GM12874 (cell line): ENCODE data around the gene WDFY2.

Source experiments
- TF ChIP-seq, protein P1 (sequence below): IDR thresholded peaks from 2 replicates; pipeline ENCODE4 v1.5.1; 2011; ENCODE audit warnings: low read depth, mild to moderate bottlenecking, control low read depth, low read length, moderate library complexity; ENCODE audit not compliant: insufficient read depth

WDFY2 gene

DNA sequence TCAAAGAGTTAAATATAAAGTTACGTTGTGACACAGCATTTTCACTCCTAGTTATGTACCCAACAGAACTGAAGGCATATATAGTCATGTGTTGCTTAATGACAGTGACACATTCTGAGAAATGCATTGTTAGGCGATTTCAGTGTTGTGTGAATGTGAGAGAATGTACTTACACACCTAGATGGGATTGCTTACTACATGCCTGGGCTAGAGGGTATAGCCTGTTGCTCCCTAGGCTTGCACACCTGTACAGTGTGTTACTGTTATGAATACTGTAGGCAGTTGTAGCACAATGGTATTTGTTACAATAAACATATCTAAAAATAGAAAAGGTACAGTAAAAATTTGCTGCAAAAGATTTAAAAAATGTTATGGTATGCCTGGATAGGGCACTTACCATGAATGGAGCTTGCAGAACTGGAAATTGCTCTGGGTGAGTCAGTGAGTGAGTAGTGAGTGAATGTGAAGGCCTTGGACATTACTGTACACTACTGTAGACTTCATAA, 130.5 kb downstream of the WDFY2 start:
- TF ChIP-seq, protein P1, sequence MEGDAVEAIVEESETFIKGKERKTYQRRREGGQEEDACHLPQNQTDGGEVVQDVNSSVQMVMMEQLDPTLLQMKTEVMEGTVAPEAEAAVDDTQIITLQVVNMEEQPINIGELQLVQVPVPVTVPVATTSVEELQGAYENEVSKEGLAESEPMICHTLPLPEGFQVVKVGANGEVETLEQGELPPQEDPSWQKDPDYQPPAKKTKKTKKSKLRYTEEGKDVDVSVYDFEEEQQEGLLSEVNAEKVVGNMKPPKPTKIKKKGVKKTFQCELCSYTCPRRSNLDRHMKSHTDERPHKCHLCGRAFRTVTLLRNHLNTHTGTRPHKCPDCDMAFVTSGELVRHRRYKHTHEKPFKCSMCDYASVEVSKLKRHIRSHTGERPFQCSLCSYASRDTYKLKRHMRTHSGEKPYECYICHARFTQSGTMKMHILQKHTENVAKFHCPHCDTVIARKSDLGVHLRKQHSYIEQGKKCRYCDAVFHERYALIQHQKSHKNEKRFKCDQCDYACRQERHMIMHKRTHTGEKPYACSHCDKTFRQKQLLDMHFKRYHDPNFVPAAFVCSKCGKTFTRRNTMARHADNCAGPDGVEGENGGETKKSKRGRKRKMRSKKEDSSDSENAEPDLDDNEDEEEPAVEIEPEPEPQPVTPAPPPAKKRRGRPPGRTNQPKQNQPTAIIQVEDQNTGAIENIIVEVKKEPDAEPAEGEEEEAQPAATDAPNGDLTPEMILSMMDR: no peak

DNA sequence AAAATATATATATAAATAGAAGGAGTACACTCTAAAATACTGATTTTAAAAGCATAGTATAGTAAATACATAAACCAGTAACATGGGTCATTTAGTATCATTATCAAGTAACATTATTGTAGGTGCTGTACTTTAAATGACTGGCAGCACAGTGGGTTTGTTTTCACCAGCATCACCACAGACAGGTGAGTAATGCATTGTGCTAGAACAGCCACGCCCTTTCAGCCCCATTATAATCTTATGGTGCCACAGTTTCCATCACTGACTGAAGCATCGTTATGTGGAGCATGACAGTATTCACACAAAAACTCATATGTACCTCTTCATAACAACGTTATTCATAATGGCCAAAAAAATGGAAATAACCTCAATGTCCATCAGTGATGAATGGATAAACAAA, 131.4 kb downstream of the WDFY2 start:
- TF ChIP-seq, protein P1: no peak

DNA sequence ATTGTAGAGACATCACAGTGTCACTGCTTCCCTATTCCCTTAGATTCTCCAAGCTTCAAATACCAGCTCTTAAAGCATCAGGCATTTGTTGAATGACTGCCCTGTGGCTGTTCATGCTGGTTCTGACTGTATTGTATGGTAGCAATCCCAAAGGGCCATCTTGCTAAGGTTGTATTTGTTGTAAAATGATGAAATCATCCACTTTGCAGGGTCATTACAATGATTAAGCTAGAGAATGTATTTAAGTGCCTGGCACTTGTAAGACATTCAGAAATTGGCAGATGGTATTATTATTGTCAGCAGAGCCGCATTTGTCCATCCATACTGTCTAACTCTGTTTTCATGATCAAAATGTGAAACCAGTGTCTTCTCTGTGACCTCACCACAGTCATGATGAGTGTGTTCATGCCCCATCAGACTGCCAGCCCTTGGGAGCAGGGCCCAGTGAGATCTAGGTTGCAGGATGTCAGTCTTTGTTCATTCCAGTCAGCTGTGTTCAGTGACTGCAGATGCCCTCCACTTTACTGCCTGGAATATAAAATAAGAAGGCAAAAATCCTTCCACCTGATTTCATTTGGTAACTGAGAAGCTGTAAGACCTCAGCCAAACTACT, 133.6 kb downstream of the WDFY2 start:
- TF ChIP-seq, protein P1: no peak

DNA sequence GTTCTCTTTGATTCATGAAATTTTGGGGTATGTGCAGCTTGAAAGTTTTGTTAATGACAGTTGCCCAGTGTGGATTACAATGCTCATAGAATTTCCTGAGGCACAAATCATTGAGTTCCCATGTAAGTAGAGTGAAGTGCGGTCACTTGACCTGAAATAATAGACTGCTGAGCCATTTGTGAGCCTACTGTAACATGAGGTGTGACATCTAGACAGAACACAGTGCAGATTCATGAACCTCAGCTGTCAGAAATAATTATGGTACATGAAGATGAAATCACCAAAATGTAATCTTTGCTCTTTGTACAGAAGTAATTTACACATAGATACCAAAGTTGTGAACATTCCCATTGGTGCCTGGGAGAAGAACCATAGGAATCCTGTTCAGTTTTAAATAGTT, 135.1 kb downstream of the WDFY2 start:
- TF ChIP-seq, protein P1: no peak

DNA sequence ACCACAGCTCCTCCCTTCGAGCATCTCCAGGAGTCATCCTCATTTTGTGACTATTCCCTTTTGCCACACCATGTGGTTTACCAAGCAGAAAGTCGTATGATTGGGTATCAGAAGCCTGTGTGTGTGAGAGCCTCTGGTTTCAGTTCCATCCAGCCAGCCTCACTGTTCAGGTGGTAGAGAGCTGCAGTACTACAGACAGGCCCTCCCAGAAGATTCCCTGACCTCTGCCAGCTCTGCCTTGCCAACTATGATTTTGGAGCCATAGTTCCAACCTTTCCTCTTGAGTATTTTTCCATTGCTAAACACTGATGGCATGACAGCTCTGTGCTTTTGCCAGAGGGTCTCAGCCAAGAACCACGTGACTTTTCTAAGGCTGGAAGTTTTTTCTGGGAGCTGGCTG, 137.2 kb downstream of the WDFY2 start:
- TF ChIP-seq, protein P1: no peak

DNA sequence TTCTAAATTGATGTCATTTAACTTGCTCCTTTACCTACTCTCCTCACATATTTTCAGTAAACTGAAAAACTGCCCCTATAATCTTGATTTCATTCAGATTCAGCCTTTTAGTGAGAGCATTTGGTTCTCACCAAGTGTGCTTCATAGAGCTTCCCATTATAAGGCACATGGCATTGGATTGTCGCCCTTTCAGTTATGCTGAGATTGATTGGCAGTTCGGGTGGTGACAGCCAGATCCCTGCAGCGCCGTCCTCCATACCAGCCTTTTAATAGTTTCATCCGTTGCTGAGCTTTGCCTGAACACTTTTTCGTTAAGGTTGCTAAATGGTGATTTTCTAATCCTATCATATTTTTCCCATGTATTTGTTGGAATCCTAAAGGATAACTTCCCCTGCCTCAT, 139.3 kb downstream of the WDFY2 start:
- TF ChIP-seq, protein P1: no peak

DNA sequence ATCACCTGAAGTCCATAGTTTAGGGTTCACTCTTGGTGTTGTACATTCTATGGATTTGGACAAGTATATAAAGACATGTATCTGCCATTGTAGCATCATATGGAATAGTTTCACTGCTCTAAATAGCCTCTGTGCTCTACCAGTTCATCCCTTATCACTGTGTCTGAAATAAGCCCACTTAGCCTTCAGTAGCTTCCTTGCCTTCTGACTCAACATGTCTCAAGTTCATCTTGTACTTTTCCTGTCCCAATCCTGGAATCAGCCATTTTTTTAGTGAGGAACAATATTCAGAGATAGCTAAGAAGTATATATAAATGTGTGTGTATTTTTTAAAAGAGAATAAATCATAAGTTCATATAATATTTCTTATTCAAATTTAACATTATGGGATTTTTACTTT, 140.5 kb downstream of the WDFY2 start:
- TF ChIP-seq, protein P1: no peak
